Pancreas (tissue), 10 donors: ENCODE results near the gene ZNF331. TPM values are rescaled to one million over a fixed set of nuclear protein-coding genes. Genes with fewer than 3 reads are reported as not detected.

ENCODE experiments used
- ATAC-seq, 4 donors: fragments of 200-7000 bp; cut with Tn5 transposase; one replicate each; pipeline versions ENCODE4 v1.8.0 to v1.9.1; 2020; ENCODE audit warnings: mild to moderate bottlenecking in 4 of 4, moderate library complexity in 4 of 4
- DNase-seq, 6 donors: peaks; one replicate each; pipeline ENCODE4 v3.0.0-alpha.2; 2020
- FAIRE-seq: peaks from 2 replicates; lab custom pipeline; 2012; peaks lifted over from hg19 to GRCh38; lab: Jason Lieb, UNC
- H3K27ac ChIP-seq, 4 donors: fragments of 200-600 bp; sonication (generic); 1 replicate in 3 of 4; 2 replicates in 1 of 4; pipeline versions ENCODE4 v1.5.0 to v1.8.0; 2020
- H3K27me3 ChIP-seq, 4 donors: fragments of 200-600 bp; one replicate each; pipeline ENCODE4 v1.8.0; 2021
- H3K36me3 ChIP-seq, 3 donors: fragments of 200-600 bp; sonication (generic) in 1 of 3; one replicate each; pipeline versions ENCODE4 v1.5.0 to v1.8.0; 2020 to 2021
- H3K4me1 ChIP-seq, 3 donors: fragments of 200-600 bp; one replicate each; pipeline ENCODE4 v1.8.0; 2021
- H3K4me3 ChIP-seq, 4 donors: fragments of 200-600 bp; sonication (generic) in 2 of 4; one replicate each; pipeline versions ENCODE4 v1.5.0 to v1.8.0; 2020 to 2021
- H3K9me3 ChIP-seq, 4 donors: fragments of 200-600 bp; one replicate each; pipeline ENCODE4 v1.8.0; 2021
- WGBS, 2 donors: extraction: QIAGEN DNeasy Blood & Tissue Kit; methylation state at CpG; one replicate each; pipeline ENCODE4 v1.1.7; 2013; 5-methylcytosine and 5-hydroxymethylcytosine counted together
- intact Hi-C, 3 donors: fragments of 100-400 bp; cut with DNase I; formaldehyde crosslinking; loops; one replicate each; pipeline versions ENCODE4 v1.11.1 to v1.14.2; 2022
- polyA plus RNA-seq, 2 donors: library from polyadenylated mRNA; stranded (reverse); fragments of 200-250 nt; gene quantifications; one replicate each; pipeline ENCODE4 v1.2.3, GENCODE V29; 2013
- total RNA-seq, 6 donors: library from RNA; stranded (reverse); fragmentation: NEBNext Ultra II Directional in 4 of 6; extraction: Animal tissue kit (Norgen Biotek cat#: 25700) in 4 of 6; gene quantifications; one replicate each; pipeline versions ENCODE4 v1.2.1 to v1.2.4, GENCODE V29; 2021 to 2023
- TF ChIP-seq, protein P1 (sequence below), 4 donors: fragments of 200-600 bp; sonication (generic) in 3 of 4; IDR thresholded peaks; one replicate each; pipeline versions ENCODE4 v1.5.0 to v1.8.0; 2021; ENCODE audit warnings: antibody characterized with exemption in 4 of 4
- donor health status: healthy with polysubstance abuse.
- donor health status: DM: no; HTN: no; CAD: no; lungs with moderate emphysema.
- donor health status: DM: no; HTN: no; CAD: no.
- donor health status: control.
- donor health status: control.
- donor health status: Bipolar disorder and iron deficiency.
- donor health status: DM: yes; HTN: yes; CAD: no.
- donor health status: DM: no; HTN: no; CAD: no.
- donor health status: DM: no; HTN: no; CAD: no.
- donor health status: DM: yes; HTN: yes; CAD: no.

The ZNF331 gene
- total and polyA plus RNA-seq, 8 donors, result 9.4 to 14.5 (median 11.7) TPM

DNA sequence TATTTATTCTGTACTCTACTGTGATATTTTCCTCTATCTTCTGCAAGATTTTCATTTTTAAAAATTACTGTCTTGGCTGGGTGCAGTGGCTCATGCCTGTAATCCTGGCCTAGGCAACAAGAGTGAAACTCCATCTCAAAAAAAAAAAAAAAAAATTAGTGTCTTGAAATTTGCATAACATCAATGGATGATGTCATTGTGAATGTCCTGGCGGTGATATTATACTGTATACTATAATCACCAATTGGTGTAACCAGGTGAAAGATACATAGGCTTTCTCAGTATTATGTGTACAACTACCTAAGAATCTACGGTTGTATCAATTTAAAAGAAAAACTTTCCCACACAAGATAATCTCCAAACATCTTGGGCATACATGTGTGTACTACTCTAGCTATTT lies 15.2 kb downstream of the ZNF331 start:
- intact Hi-C loops, result no loop called here
- peaks cover 0 to 2% (median 0%) of the 10 kb centered on the region in 3 donors for H3K4me1 ChIP-seq
- H3K27me3 ChIP-seq, result no peaks in the 10 kb centered on the region
- H3K9me3 ChIP-seq, result no peaks in the 10 kb centered on the region
- DNase-seq, result no peak
- no peaks in the 10 kb centered on the region for H3K36me3 ChIP-seq
- FAIRE-seq, result no peak
- H3K4me3 ChIP-seq, result no peak overlapping the region
- TF ChIP-seq, protein P1, sequence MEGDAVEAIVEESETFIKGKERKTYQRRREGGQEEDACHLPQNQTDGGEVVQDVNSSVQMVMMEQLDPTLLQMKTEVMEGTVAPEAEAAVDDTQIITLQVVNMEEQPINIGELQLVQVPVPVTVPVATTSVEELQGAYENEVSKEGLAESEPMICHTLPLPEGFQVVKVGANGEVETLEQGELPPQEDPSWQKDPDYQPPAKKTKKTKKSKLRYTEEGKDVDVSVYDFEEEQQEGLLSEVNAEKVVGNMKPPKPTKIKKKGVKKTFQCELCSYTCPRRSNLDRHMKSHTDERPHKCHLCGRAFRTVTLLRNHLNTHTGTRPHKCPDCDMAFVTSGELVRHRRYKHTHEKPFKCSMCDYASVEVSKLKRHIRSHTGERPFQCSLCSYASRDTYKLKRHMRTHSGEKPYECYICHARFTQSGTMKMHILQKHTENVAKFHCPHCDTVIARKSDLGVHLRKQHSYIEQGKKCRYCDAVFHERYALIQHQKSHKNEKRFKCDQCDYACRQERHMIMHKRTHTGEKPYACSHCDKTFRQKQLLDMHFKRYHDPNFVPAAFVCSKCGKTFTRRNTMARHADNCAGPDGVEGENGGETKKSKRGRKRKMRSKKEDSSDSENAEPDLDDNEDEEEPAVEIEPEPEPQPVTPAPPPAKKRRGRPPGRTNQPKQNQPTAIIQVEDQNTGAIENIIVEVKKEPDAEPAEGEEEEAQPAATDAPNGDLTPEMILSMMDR (IDR thresholded peaks at IDR 0.05), result no peak
- WGBS, 2 donors, result 82 to 91% methylated on average over 2 of the region's 2 CpGs
- H3K27ac ChIP-seq, result no peak overlapping the region
- ATAC-seq, result no peak

DNA sequence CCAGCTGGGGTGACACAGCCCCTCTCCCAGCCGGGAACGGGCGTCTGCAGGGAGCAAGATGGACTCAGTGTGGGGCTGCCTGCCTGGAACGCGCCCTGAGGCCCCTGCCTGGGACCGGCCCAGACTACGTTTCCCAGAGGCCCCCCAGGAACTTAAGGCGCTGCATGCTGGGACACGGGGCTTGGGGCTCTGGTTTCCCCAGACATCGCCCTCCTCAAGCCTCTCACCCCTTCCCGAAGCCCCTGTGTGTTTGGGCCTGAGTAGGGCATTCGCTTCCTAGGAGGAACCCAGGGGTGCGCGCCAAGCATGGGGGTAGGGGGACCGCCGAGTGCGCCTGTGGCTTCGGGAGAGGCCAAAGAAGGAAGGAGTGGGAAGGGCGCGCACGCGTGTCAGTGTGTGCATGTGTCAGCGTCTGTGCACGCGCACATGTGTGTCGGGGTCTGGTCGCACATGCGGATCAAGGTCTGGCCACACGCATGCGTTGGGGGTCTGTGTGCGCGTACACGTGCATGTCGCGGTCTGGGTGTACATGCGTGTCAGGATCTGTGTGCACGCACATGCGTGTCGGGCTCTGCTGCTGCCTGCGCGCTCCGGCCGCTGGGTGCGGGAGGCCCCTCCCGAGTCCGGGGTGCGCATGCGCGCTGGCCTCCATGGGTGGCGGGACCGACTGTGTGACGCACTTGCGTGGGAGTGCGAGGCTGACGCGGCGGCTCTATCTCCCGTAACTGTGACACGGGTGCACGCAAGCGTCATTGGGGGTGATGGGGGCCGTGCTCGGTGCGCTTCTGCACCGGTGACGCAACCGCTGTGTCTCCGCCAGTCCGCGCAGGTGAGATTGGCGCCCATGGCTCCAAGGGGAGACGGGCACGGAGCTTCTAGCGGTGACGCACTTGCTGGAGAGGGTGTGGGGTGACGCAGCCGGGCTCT lies 16.2 kb downstream of the ZNF331 start:
- TF ChIP-seq, protein P1 (IDR thresholded peaks at IDR 0.05), result no peak
- DNase-seq, result peak; percentile 76 to 93 (median 86)
- peak; percentile 88 to 92 (median 89) for ATAC-seq
- intact Hi-C loops, result no loop called here
- Histone ChIP-seq H3K4me1 (peaks cover 0 to 2% (median 0%) of the 10 kb centered on the region in 3 donors), H3K4me3 (peak overlapping the region; percentile 27 to 46 (median 36)), H3K27me3 (no peaks in the 10 kb centered on the region), H3K9me3 (no peaks in the 10 kb centered on the region), H3K27ac (peak overlapping the region; percentile 52 to 77 (median 72)), H3K36me3 (no peaks in the 10 kb centered on the region)
- 59 to 62% methylated on average over 77 of the region's 77 CpGs for WGBS, 2 donors
- FAIRE-seq, result no peak

DNA sequence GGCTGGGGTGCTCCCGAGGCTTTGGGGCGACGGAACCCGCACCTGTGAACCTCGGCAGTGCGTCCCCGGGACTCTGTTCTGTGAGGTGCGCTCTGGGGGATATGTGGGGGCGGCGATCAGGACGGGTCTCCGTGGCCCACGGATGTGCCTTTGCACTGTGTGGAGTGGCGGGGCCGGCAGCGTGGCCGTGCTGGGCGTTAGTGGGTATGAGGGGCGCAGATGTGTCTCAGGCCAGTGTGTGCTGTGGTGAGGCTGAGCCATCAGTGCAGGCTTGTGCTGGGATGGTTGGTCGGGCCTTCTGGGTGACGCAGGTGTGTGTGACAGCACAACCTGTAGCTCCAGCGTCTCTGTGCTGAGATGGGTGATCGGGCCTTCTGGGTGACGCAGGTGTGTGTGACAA lies 16.9 kb downstream of the ZNF331 start:
- H3K9me3 ChIP-seq, result no peaks in the 10 kb centered on the region
- peak overlapping the region; percentile 52 to 77 (median 72) for H3K27ac ChIP-seq
- ATAC-seq (peak; percentile 35 to 53 (median 48)), DNase-seq (peak in 1 of 6 donors; percentile 39), FAIRE-seq (no peak)
- WGBS, 2 donors, result 37 to 45% methylated on average over 24 of the region's 24 CpGs
- H3K4me3 ChIP-seq, result peak overlapping the region; percentile 27 to 46 (median 36)
- peaks cover 0 to 2% (median 0%) of the 10 kb centered on the region in 3 donors for H3K4me1 ChIP-seq
- no peaks in the 10 kb centered on the region for H3K27me3 ChIP-seq
- no peaks in the 10 kb centered on the region for H3K36me3 ChIP-seq
- intact Hi-C loops, result no loop called here
- TF ChIP-seq, protein P1 (IDR thresholded peaks at IDR 0.05), result no peak

DNA sequence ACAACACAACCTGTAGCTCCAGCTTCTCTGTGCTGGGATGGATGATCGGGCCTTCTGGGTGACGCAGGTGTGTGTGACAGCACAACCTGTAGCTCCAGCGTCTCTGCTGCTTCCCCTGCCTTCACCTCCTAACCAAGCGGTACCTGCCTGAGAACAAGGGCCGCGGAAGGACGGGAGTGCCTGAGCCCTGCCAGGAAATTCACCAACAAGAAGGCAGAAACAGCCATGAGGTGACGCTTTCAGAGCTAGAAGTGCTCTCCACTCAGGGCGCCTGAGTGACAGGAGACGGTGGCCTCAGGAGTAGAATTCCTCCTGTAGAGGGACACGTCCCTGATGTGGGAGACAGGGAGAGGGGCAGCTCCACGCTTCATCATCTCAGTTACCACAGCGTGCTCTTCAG lies 17.4 kb downstream of the ZNF331 start:
- DNase-seq (peak in 1 of 6 donors; percentile 16), FAIRE-seq (no peak), ATAC-seq (no peak)
- peak overlapping the region in 2 of 4 donors; percentile 42 to 46 for H3K4me3 ChIP-seq
- peaks cover 0 to 2% (median 0%) of the 10 kb centered on the region in 3 donors for H3K4me1 ChIP-seq
- intact Hi-C loops, result no loop called here
- 72 to 73% methylated on average over 12 to 13 of the region's 13 CpGs for WGBS, 2 donors
- no peaks in the 10 kb centered on the region for H3K9me3 ChIP-seq
- H3K27me3 ChIP-seq, result no peaks in the 10 kb centered on the region
- TF ChIP-seq, protein P1 (IDR thresholded peaks at IDR 0.05), result no peak
- H3K36me3 ChIP-seq, result peaks cover 0 to 3% (median 0%) of the 10 kb centered on the region in 3 donors
- H3K27ac ChIP-seq, result peak overlapping the region in 2 of 4 donors; percentile 67 to 77
